Neural progenitor cell (in vitro differentiated cells): ENCODE data around the gene CDH13. TPM values are rescaled to one million over a fixed set of nuclear protein-coding genes. Genes with fewer than 3 reads are reported as not detected.
A peak's percentile ranks its signal among the peaks of the same experiment; 100 is the strongest.

Source experiments
- DNase-seq: peaks from one replicate; pipeline ENCODE4 v3.0.0-alpha.2; 2016; ENCODE audit warnings: low spot score
- H2AFZ ChIP-seq: fragments of 200-600 bp; sonication (generic); replicated peaks from 2 replicates; pipeline ENCODE4 v1.6.1; 2016; ENCODE audit warnings: antibody characterized with exemption
- H3F3A ChIP-seq: fragments of 200-600 bp; sonication (generic); 2 replicates; pipeline ENCODE4 v1.6.1; 2016; ENCODE audit warnings: antibody characterized with exemption, low read depth
- H3K27ac ChIP-seq: fragments of 200-600 bp; sonication (generic); 2 replicates; pipeline ENCODE4 v1.5.1; 2016; ENCODE audit warnings: mild to moderate bottlenecking
- H3K27me3 ChIP-seq: fragments of 200-600 bp; sonication (generic); 2 replicates; pipeline ENCODE4 v1.6.1; 2016; ENCODE audit warnings: mild to moderate bottlenecking, moderate library complexity
- H3K36me3 ChIP-seq: fragments of 200-600 bp; sonication (generic); 2 replicates; pipeline ENCODE4 v1.5.1; 2016
- H3K4me1 ChIP-seq: fragments of 200-600 bp; sonication (generic); 2 replicates; pipeline ENCODE4 v1.6.1; 2016; ENCODE audit warnings: mixed run types
- H3K4me2 ChIP-seq: fragments of 200-600 bp; sonication (generic); 2 replicates; pipeline ENCODE4 v1.6.1; 2016
- H3K4me3 ChIP-seq: fragments of 200-600 bp; sonication (generic); 2 replicates; pipeline ENCODE4 v1.5.1; 2016
- H3K79me2 ChIP-seq: fragments of 200-600 bp; sonication (generic); 2 replicates; pipeline ENCODE4 v1.6.1; 2016; ENCODE audit warnings: low read depth
- H3K9ac ChIP-seq: fragments of 200-600 bp; sonication (generic); 2 replicates; pipeline ENCODE4 v1.6.1; 2016
- H3K9me3 ChIP-seq: fragments of 200-600 bp; sonication (generic); 2 replicates; pipeline ENCODE4 v1.5.1; 2016; ENCODE audit warnings: low read depth
- H4K20me1 ChIP-seq: fragments of 200-600 bp; sonication (generic); 2 replicates; pipeline ENCODE4 v1.6.1; 2016; ENCODE audit warnings: low read depth
- H3K27ac Mint-ChIP-seq: 3 replicates; pipeline ENCODE4 v1.8.0; 2021; ENCODE audit warnings: mixed read lengths
- H3K27me3 Mint-ChIP-seq: 2 replicates; pipeline ENCODE4 v1.8.0; 2022; ENCODE audit warnings: low read depth, mild to moderate bottlenecking, inconsistent platforms, moderate library complexity, mixed read lengths; ENCODE audit not compliant: insufficient read depth
- H3K36me3 Mint-ChIP-seq: 3 replicates; pipeline ENCODE4 v1.8.0; 2021; ENCODE audit warnings: mixed read lengths
- H3K4me1 Mint-ChIP-seq: 3 replicates; pipeline ENCODE4 v1.8.0; 2021; ENCODE audit warnings: mixed read lengths
- H3K4me3 Mint-ChIP-seq: 3 replicates; pipeline ENCODE4 v1.8.0; 2021; ENCODE audit warnings: mild to moderate bottlenecking, moderate library complexity, mixed read lengths
- H3K9me3 Mint-ChIP-seq: 3 replicates; pipeline ENCODE4 v1.8.0; 2020; ENCODE audit warnings: mixed read lengths
- CTCF ChIP-seq: fragments of 200-600 bp; sonication (generic); IDR thresholded peaks from 2 replicates; pipeline ENCODE4 v1.5.1; 2017; ENCODE audit warnings: antibody characterized with exemption, mild to moderate bottlenecking
- EZH2 ChIP-seq: fragments of 200-600 bp; sonication (generic); IDR thresholded peaks from 2 replicates; pipeline ENCODE4 v1.6.1; 2017; ENCODE audit warnings: antibody characterized with exemption, mild to moderate bottlenecking, moderate library complexity
- EZH2phosphoT487 ChIP-seq: fragments of 200-600 bp; sonication (generic); IDR thresholded peaks from 2 replicates; pipeline ENCODE4 v1.6.1; 2017; ENCODE audit warnings: antibody characterized with exemption
- total RNA-seq: library from RNA; depleted of rRNA; stranded (reverse); fragments of >200 nt; gene quantifications from 2 replicates; pipeline ENCODE4 v1.2.3, GENCODE V29; 2015; ENCODE audit warnings: low replicate concordance

CDH13 gene
- total RNA-seq, 1 donor from 2014 or later, result 3.0 TPM

GRCh38 chr16:82703161-82703560 lies 76.4 kb downstream of the CDH13 start:
- no peak overlapping the region for H3K27ac Mint-ChIP-seq
- Histone ChIP-seq H4K20me1 (no peaks in the 10 kb centered on the region), H3K27ac (no peak overlapping the region), H2AFZ (no peak overlapping the region), H3F3A (no peaks in the 10 kb centered on the region), H3K9ac (no peak overlapping the region), H3K4me1 (peaks cover 10% of the 10 kb centered on the region), H3K79me2 (no peaks in the 10 kb centered on the region), H3K36me3 (no peaks in the 10 kb centered on the region), H3K27me3 (no peaks in the 10 kb centered on the region), H3K4me2 (no peak overlapping the region), H3K9me3 (no peaks in the 10 kb centered on the region), H3K4me3 (no peak overlapping the region)
- H3K9me3 Mint-ChIP-seq, result no peaks in the 10 kb centered on the region
- peaks cover 2% of the 10 kb centered on the region for H3K27me3 Mint-ChIP-seq
- H3K4me3 Mint-ChIP-seq, result no peak overlapping the region
- TF ChIP-seq EZH2 (no peak), CTCF (no peak), EZH2phosphoT487 (no peak)
- no peaks in the 10 kb centered on the region for H3K36me3 Mint-ChIP-seq
- peaks cover 3% of the 10 kb centered on the region for H3K4me1 Mint-ChIP-seq
- DNase-seq, result no peak

- Mint-ChIP-seq H3K4me1 (peaks cover 3% of the 10 kb centered on the region), H3K9me3 (no peaks in the 10 kb centered on the region)
- H3K9ac ChIP-seq, result no peak overlapping the region
These were observed 77.4 kb downstream of the CDH13 start for GRCh38 chr16:82703871-82704768.

GRCh38 chr16:82709987-82710386 lies 83.2 kb downstream of the CDH13 start:
- H3K9me3 ChIP-seq, result no peaks in the 10 kb centered on the region
- H3K4me3 ChIP-seq, result no peak overlapping the region
- no peaks in the 10 kb centered on the region for H3K4me1 Mint-ChIP-seq
- no peaks in the 10 kb centered on the region for H3K36me3 Mint-ChIP-seq
- no peak overlapping the region for H3K27ac Mint-ChIP-seq
- no peaks in the 10 kb centered on the region for H3K36me3 ChIP-seq
- H3K79me2 ChIP-seq, result no peaks in the 10 kb centered on the region
- no peak for TF ChIP-seq CTCF
- H3K4me1 ChIP-seq, result no peaks in the 10 kb centered on the region
- no peaks in the 10 kb centered on the region for H3K27me3 ChIP-seq
- no peaks in the 10 kb centered on the region for H4K20me1 ChIP-seq
- no peaks in the 10 kb centered on the region for H3F3A ChIP-seq
- no peak overlapping the region for H3K9ac ChIP-seq
- H3K27ac ChIP-seq, result no peak overlapping the region
- no peak overlapping the region for H3K4me3 Mint-ChIP-seq
- no peak overlapping the region for H3K4me2 ChIP-seq
- no peak overlapping the region for H2AFZ ChIP-seq
- peaks cover 2% of the 10 kb centered on the region for H3K27me3 Mint-ChIP-seq
- DNase-seq, result no peak
- no peaks in the 10 kb centered on the region for H3K9me3 Mint-ChIP-seq

More at GRCh38 chr16:82703871-82704768, 77.4 kb downstream of the CDH13 start:
- H3K4me3 ChIP-seq, result no peak overlapping the region
- peak overlapping the region; percentile 28 for H2AFZ ChIP-seq
- Mint-ChIP-seq H3K36me3 (no peaks in the 10 kb centered on the region), H3K27me3 (peaks cover 2% of the 10 kb centered on the region), H3K27ac (no peak overlapping the region), H3K4me3 (no peak overlapping the region)
- no peaks in the 10 kb centered on the region for H4K20me1 ChIP-seq
- H3K36me3 ChIP-seq, result no peaks in the 10 kb centered on the region
- no peaks in the 10 kb centered on the region for H3K79me2 ChIP-seq
- H3K4me1 ChIP-seq, result peaks cover 10% of the 10 kb centered on the region
- no peak overlapping the region for H3K27ac ChIP-seq
- H3F3A ChIP-seq, result no peaks in the 10 kb centered on the region
- H3K27me3 ChIP-seq, result no peaks in the 10 kb centered on the region
- DNase-seq, result peak; percentile 8
- no peaks in the 10 kb centered on the region for H3K9me3 ChIP-seq
- TF ChIP-seq CTCF (no peak), EZH2 (no peak), EZH2phosphoT487 (no peak)
- H3K4me2 ChIP-seq, result peak overlapping the region; percentile 21
